ENCODE data around the gene NUP37. TPM values are rescaled to one million over a fixed set of nuclear protein-coding genes. Genes with fewer than 3 reads are reported as not detected.

NUP37 gene
- total and polyA plus RNA-seq, 2 of the 8 experiments (the other 6 are each of a cell fraction or from before 2014, with no cell fraction given) = 53.5 to 71.0 TPM

DNA sequence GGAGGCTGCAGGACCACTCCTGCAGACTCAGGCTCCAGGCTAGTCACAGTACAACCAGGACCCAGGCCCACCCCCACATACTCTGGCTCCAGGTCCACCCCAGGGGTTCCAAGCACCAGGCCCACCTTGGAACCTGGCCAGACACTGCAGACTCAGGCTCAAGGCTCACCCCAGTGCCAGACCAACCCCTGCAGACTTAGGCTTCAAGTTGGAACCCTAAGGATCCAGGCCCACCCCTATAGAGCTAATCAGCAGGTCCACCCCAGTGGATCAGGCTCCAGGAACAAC, 66.9 kb downstream of the NUP37 start:
- no peaks in the 10 kb centered on the region for H3K36me3 ChIP-seq (ENCODE audit: control insufficient read depth in 2 of 4, insufficient read depth in 4 of 4, low read length in 3 of 4)
- TF ChIP-seq POLR2A (IDR thresholded peaks at IDR 0.05; ENCODE audit: control extremely low read depth in 1 of 2, low read depth in 2 of 2, low read length in 2 of 2) = no peak
- no peak for TF ChIP-seq CREB1 (IDR thresholded peaks at IDR 0.05)
- no peak for TF ChIP-seq SIX5 (IDR thresholded peaks at IDR 0.05; ENCODE audit: low read depth, low read length)
- no peak for TF ChIP-seq RNF2 (IDR thresholded peaks at IDR 0.05; ENCODE audit: borderline replicate concordance, low read depth, low read length, missing control alignments, poor library complexity, severe bottlenecking)
- no peak for TF ChIP-seq RAD21 (IDR thresholded peaks at IDR 0.05 in 1 of 2, conservative IDR thresholded peaks at IDR 0.05 in 1 of 2; ENCODE audit: low read depth in 2 of 2, low read length in 2 of 2)
- TF ChIP-seq RFX5 (IDR thresholded peaks at IDR 0.05; ENCODE audit: borderline replicate concordance, low read depth, low read length) = no peak
- TF ChIP-seq JUND (IDR thresholded peaks at IDR 0.05; ENCODE audit: low read length) = no peak
- no peak for TF ChIP-seq SRF (IDR thresholded peaks at IDR 0.05; ENCODE audit: low read depth, low read length)
- no peak for TF ChIP-seq NRF1 (IDR thresholded peaks at IDR 0.05; ENCODE audit: low read depth, low read length)
- TF ChIP-seq PHF8 (conservative IDR thresholded peaks at IDR 0.05; ENCODE audit: low read depth, low read length) = no peak
- TF ChIP-seq HDAC2 (IDR thresholded peaks at IDR 0.05; ENCODE audit: borderline replicate concordance in 1 of 2, low read depth in 2 of 2, low read length in 2 of 2) = no peak
- no peak for TF ChIP-seq CBX8 (IDR thresholded peaks at IDR 0.05; ENCODE audit: borderline replicate concordance, low read depth, low read length)
- TF ChIP-seq HDAC6 (IDR thresholded peaks at IDR 0.05; ENCODE audit: low read depth, low read length) = no peak
- no peak for TF ChIP-seq CEBPB (IDR thresholded peaks at IDR 0.05; ENCODE audit: low read depth, low read length)
- no peak for TF ChIP-seq CBX5 (IDR thresholded peaks at IDR 0.05; ENCODE audit: low read depth, low read length)
- no peak for TF ChIP-seq KDM4A (IDR thresholded peaks at IDR 0.05; ENCODE audit: low read depth, low read length, severe bottlenecking)

More for the DNA sequence above, 66.9 kb downstream of the NUP37 start:
- H3K27ac ChIP-seq (ENCODE audit: low read depth, low read length) = no peak overlapping the region
- no peak overlapping the region for H2BK20ac ChIP-seq (ENCODE audit: low read length)
- FAIRE-seq (no peak), DNase-seq (ENCODE audit: low read depth in 1 of 2, low spot score in 2 of 2) (no peak)
- no peaks in the 10 kb centered on the region for H3K9me3 ChIP-seq (ENCODE audit: insufficient read depth in 2 of 2, low read depth in 1 of 2, low read length in 1 of 2)
- ChIA-PET POLR2A (ENCODE audit: partially characterized antibody) (interaction anchor here (1.6 kb wide), 1 partner anchor 8 kb away, joined by 6 read pairs; the partner anchor contains the start of gene WASHC3), CTCF (ENCODE audit: partially characterized antibody) (interaction anchor here (1.4 to 1.5 kb wide), 2 partner anchors 11 to 21 kb away, joined by 3 read pairs; no protein-coding TSS in a partner anchor)
- no peaks in the 10 kb centered on the region for H3K79me2 ChIP-seq (ENCODE audit: control insufficient read depth in 1 of 2, insufficient read depth in 2 of 2, low read length in 2 of 2)
- H2BK15ac ChIP-seq (ENCODE audit: low read length) = no peak overlapping the region
- no peak overlapping the region for H2AK5ac ChIP-seq (ENCODE audit: low read depth, low read length)
- H3K18ac ChIP-seq (ENCODE audit: extremely low read depth, low read length) = no peak overlapping the region
- no peaks in the 10 kb centered on the region for H4K20me1 ChIP-seq (replicated peaks in 1 of 2; ENCODE audit: control insufficient read depth in 1 of 2, insufficient read depth in 2 of 2, low read length in 2 of 2)
- H3K4ac ChIP-seq (replicated peaks; ENCODE audit: insufficient read length, low read depth, low read length) = no peak overlapping the region
- H4K8ac ChIP-seq (ENCODE audit: extremely low read depth, insufficient read depth, low read length) = peak overlapping the region; percentile 45; the same call in 1 of the 2 replicates
- no peak overlapping the region for H3K56ac ChIP-seq (replicated peaks; ENCODE audit: insufficient read length, low read depth, low read length)
- no peak overlapping the region for H4K5ac ChIP-seq (ENCODE audit: insufficient read length, low read depth, low read length)
- no peak overlapping the region for H2BK12ac ChIP-seq (ENCODE audit: low read depth, low read length)
- no peak overlapping the region for H3K23ac ChIP-seq (ENCODE audit: insufficient read length)
- no peaks in the 10 kb centered on the region for H3K23me2 ChIP-seq (ENCODE audit: low read depth, low read length)
- H3K4me2 ChIP-seq (ENCODE audit: insufficient read depth in 1 of 2, low read depth in 2 of 2, low read length in 2 of 2) = no peak overlapping the region
- no peak overlapping the region for H3K14ac ChIP-seq (ENCODE audit: insufficient read length)
- no peak overlapping the region for H3K4me3 ChIP-seq (ENCODE audit: extremely low read depth in 1 of 4, insufficient read depth in 2 of 4, low read depth in 3 of 4, low read length in 4 of 4)
- no peak overlapping the region for H2BK120ac ChIP-seq (replicated peaks; ENCODE audit: low read depth, low read length)
- H3K4me1 ChIP-seq (replicated peaks in 1 of 4; ENCODE audit: control insufficient read depth in 3 of 4, insufficient read depth in 4 of 4, low read length in 3 of 4) = no peaks in the 10 kb centered on the region
- H3K27me3 ChIP-seq (replicated peaks in 1 of 4; ENCODE audit: control insufficient read depth in 3 of 4, extremely low read depth in 1 of 4, insufficient read depth in 3 of 4, low read length in 3 of 4) = no peaks in the 10 kb centered on the region
- H4K91ac ChIP-seq (replicated peaks; ENCODE audit: insufficient read length, low read length) = no peak overlapping the region
- no peaks in the 10 kb centered on the region for H3K79me1 ChIP-seq (ENCODE audit: low read depth, low read length)
- H3K9ac ChIP-seq (replicated peaks in 1 of 4; ENCODE audit: extremely low read depth in 1 of 4, low read depth in 3 of 4, low read length in 3 of 4) = no peak overlapping the region
- no peak overlapping the region; the same call in 1 of the 2 replicates for H2BK5ac ChIP-seq (ENCODE audit: low read depth, low read length)
- H2AFZ ChIP-seq (ENCODE audit: low read length) = no peak overlapping the region
